Naive thymus-derived CD4-positive, alpha-beta T cell (primary cell): ENCODE measurements around the gene TCOF1. TPM values are rescaled to one million over a fixed set of nuclear protein-coding genes. Genes with fewer than 3 reads are reported as not detected.
"Not testable (repeated sequence)": the region's sequence is repeated elsewhere in the genome, so short reads cannot be mapped to it uniquely, and the experiment has no call there.

Experiments
- ATAC-seq: fragments of 150-1000 bp; cut with Tn5 transposase; 2 replicates; pipeline ENCODE4 v1.10.0; 2021; ENCODE audit warnings: mild to moderate bottlenecking, moderate library complexity
- CTCF ChIA-PET: fragments of 350-600 bp; sonication (Branson Sonifier 250); formaldehyde crosslinking; loops from one replicate; lab custom pipeline; 2021; ENCODE audit warnings: antibody characterized with exemption; lab: Charles Lee
- POLR2A ChIA-PET: fragments of 350-600 bp; sonication (Branson Sonifier 250); formaldehyde crosslinking; loops from one replicate; lab custom pipeline; 2021; ENCODE audit warnings: antibody characterized with exemption, inconsistent platforms; lab: Charles Lee
- DNase-seq, 9 donors: peaks; one replicate each; pipeline versions ENCODE4 v3.0.0 to v3.0.0-alpha.2; 2020 to 2022; ENCODE audit warnings: mixed read lengths in 1 of 9
- H3K27ac ChIP-seq: one replicate; pipeline ENCODE4 v1.7.0; 2013; ENCODE audit warnings: mild to moderate bottlenecking, low read depth, low read length, moderate library complexity
- H3K27me3 ChIP-seq, 2 donors: one replicate each; pipeline ENCODE4 v1.7.0; 2013; ENCODE audit warnings: low read length in 2 of 2, mild to moderate bottlenecking in 2 of 2, moderate library complexity in 2 of 2; ENCODE audit not compliant: control insufficient read depth in 2 of 2, insufficient read depth in 2 of 2
- H3K36me3 ChIP-seq, 3 experiments: 1 replicate in 2 of 3; 2 replicates in 1 of 3; pipeline ENCODE4 v1.7.0; 2013; ENCODE audit warnings: low read length in 3 of 3, mild to moderate bottlenecking in 3 of 3, moderate library complexity in 1 of 3; ENCODE audit not compliant: insufficient read depth in 3 of 3, control insufficient read depth in 2 of 3
- H3K4me1 ChIP-seq, 2 donors: one replicate each; pipeline ENCODE4 v1.7.0; 2013; ENCODE audit warnings: low read length in 2 of 2, mild to moderate bottlenecking in 2 of 2, moderate library complexity in 1 of 2; ENCODE audit not compliant: control insufficient read depth in 2 of 2, insufficient read depth in 2 of 2
- H3K4me3 ChIP-seq: 2 replicates; pipeline ENCODE4 v1.7.0; 2013; ENCODE audit warnings: mild to moderate bottlenecking, low read length
- H3K9me3 ChIP-seq, 3 experiments: 1 replicate in 2 of 3; 2 replicates in 1 of 3; pipeline ENCODE4 v1.7.0; 2013; ENCODE audit warnings: low read length in 3 of 3; ENCODE audit not compliant: control insufficient read depth in 2 of 3
- H3K27ac Mint-ChIP-seq, 9 donors: one replicate each; pipeline ENCODE4 v1.8.0; 2020 to 2022; ENCODE audit warnings: mixed read lengths in 9 of 9, mild to moderate bottlenecking in 8 of 9, moderate library complexity in 5 of 9, inconsistent platforms in 2 of 9
- H3K27me3 Mint-ChIP-seq, 5 donors: one replicate each; pipeline ENCODE4 v1.8.0; 2021 to 2022; ENCODE audit warnings: mixed read lengths in 5 of 5, mild to moderate bottlenecking in 1 of 5
- H3K36me3 Mint-ChIP-seq, 5 donors: one replicate each; pipeline ENCODE4 v1.8.0; 2020 to 2022; ENCODE audit warnings: mixed read lengths in 5 of 5, mild to moderate bottlenecking in 3 of 5, inconsistent platforms in 1 of 5
- H3K4me1 Mint-ChIP-seq, 7 donors: one replicate each; pipeline ENCODE4 v1.8.0; 2020 to 2022; ENCODE audit warnings: mixed read lengths in 7 of 7, mild to moderate bottlenecking in 3 of 7, inconsistent platforms in 1 of 7
- H3K4me3 Mint-ChIP-seq, 10 donors: one replicate each; pipeline ENCODE4 v1.8.0; 2020 to 2022; ENCODE audit warnings: mild to moderate bottlenecking in 10 of 10, mixed read lengths in 10 of 10, moderate library complexity in 6 of 10, inconsistent platforms in 2 of 10
- H3K9me3 Mint-ChIP-seq, 11 donors: one replicate each; pipeline ENCODE4 v1.8.0; 2020 to 2022; ENCODE audit warnings: mixed read lengths in 11 of 11, mild to moderate bottlenecking in 4 of 11, inconsistent platforms in 1 of 11, moderate library complexity in 1 of 11
- intact Hi-C, 2 donors: fragments of 100-400 bp; cut with micrococcal nuclease; formaldehyde crosslinking; loops; one replicate each; pipeline ENCODE4 v1.15.1; 2023
- polyA plus RNA-seq, 2 donors: library from polyadenylated mRNA; unstranded; fragments of 300-500 nt; fragmentation: Illumina TruSeq; gene quantifications; one replicate each; pipeline ENCODE4 v1.2.3, GENCODE V29; 2021
- total RNA-seq, 6 experiments: library from RNA in 5 of 6; stranded (reverse) in 5 of 6; gene quantifications; 1 replicate in 5 of 6; 2 replicates in 1 of 6; pipeline ENCODE4 v1.2.3 and lab custom pipeline; 2021 to 2026

Gene TCOF1
- total and polyA plus RNA-seq, 7 experiments from 2014 or later, result 3.9 to 60.0 (median 50.3) TPM

DNA sequence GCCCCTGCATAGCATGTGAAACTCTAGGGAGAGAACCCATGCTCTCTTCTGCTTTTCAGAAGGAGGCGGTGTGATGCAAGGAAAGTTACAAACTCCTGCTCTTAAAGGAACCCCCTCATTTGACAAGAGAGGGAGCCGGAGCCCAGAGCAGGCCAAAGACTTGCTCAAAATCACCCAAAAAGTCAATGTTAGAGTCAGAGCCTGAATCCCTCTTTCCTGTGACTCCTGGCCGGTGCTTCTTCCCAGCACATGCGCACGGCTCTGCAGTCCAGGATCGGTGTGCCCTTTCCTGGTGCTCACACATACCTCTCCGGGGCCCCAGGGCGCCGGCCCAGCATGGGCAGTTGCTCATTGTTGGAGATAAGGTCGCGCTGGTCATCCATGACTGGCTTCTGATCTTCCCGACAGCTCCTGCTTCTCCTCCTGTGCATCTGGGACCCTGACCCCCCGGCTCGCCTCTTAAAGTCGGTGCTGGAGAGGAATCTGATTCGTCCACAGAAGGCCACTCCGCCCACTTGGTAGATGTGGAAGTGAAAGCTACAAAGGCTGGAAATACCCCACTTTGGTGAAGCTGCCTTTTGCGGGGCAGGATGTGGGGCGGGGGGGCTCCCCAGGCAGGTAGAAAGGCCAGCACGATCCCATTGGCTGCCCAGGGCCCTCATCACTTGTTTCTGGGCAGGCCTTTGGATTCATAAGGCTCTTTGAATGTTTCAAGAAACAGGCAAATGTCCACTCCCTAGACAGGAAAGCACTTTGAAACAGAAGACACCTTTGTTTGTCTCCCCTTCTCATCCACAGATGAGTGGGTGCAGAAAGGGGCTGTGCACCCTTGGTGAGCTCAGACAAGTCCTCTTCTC is 55.0 kb downstream of the TCOF1 start, which contains the start of gene CD74:
Gene CD74 (minus strand): TSS at position 592 of the 857 bp plus-strand sequence. CDS start 161 bp downstream, at position 431.
- H3K36me3 Mint-ChIP-seq, result peaks cover 0 to 21% (median 0%) of the 10 kb centered on the region in 5 donors
- ChIA-PET POLR2A (interaction anchor here (0.6 to 2.4 kb wide), 13 partner anchors 8 to 756 kb away, joined by 3 to 29 read pairs (median 4); partner anchors contain the start of genes RPS14 and SMIM3), CTCF (interaction anchor here (0.6 to 3.1 kb wide), 6 partner anchors 16 to 1354 kb away, joined by 3 to 17 read pairs (median 4); no protein-coding TSS in a partner anchor)
- Histone ChIP-seq H3K27ac (peak within 1 kb of the TSS; percentile 98), H3K4me1 (peaks cover 32 to 35% of the 10 kb centered on the region in 2 donors), H3K9me3 (no peaks in the 10 kb centered on the region), H3K4me3 (peak within 1 kb of the TSS; percentile 83), H3K36me3 (peaks cover 0 to under 1% (median 0%) of the 10 kb centered on the region in 3 experiments), H3K27me3 (no peaks in the 10 kb centered on the region)
- peak within 1 kb of the TSS; percentile 96 to 100 (median 100) for H3K27ac Mint-ChIP-seq
- DNase-seq (peak; percentile 73 to 97 (median 92)), ATAC-seq (peak; percentile 92)
- H3K27me3 Mint-ChIP-seq, result peaks cover 0 to 2% (median 0%) of the 10 kb centered on the region in 5 donors
- peaks cover 21 to 52% (median 38%) of the 10 kb centered on the region in 7 donors for H3K4me1 Mint-ChIP-seq
- H3K4me3 Mint-ChIP-seq, result peak within 1 kb of the TSS; percentile 91 to 100 (median 98)
- H3K9me3 Mint-ChIP-seq, result no peaks in the 10 kb centered on the region
- intact Hi-C loops, result loop anchor here (1.0 to 5.0 kb wide), 19 partner anchors 17 to 1360 kb away; partner anchors contain the start of genes G3BP1 (in 2 of the 2), PCYOX1L (in 2 of the 2), RBM22 (in 2 of the 2) and RPS14 (in 2 of the 2)

DNA sequence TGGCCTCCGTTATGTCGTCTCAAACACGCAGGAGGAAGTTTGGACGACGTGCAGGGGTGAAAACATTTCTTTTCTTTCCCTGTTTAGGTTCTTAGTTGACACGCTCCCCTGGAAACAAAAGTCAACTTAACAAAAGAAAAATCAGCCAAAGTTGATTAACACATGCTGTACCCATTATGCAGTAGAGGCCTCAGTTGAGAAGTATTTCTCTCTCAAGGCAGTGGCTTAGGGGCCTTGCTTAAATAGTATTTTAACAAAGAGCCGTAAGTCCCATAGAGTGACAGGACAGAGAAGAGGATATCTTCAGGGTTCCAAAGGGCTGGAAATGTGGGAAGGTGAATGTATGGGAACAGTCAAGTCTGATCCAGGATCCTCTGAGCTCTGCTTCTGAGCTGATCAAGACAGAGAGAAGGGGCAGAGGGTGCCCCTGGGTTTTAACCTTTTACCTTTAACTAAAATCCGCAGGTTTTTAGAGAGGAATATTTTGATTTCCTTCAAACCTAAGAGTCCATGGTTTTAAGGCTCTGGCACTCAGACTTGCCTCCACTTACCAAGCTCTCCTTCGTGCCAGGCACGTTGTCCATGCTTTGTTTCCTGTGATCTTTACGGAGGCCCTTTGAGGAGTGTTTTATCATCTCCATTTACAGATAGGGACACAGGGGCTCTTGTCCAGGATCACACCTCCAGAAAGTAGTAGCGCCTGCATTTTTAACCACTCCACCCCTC is 55.8 kb downstream of the TCOF1 start:
- peaks cover 0 to 20% (median 0%) of the 10 kb centered on the region in 5 donors for H3K36me3 Mint-ChIP-seq
- intact Hi-C loops, result loop anchor here (2.0 to 5.0 kb wide), 11 partner anchors 287 to 1359 kb away; partner anchors contain the start of genes G3BP1 (in 2 of the 2), PCYOX1L (in 2 of the 2), CSNK1A1 (in 1 of the 2) and DCTN4 (in 1 of the 2)
- H3K4me1 ChIP-seq, result peaks cover 29 to 32% of the 10 kb centered on the region in 2 donors
- ATAC-seq (peak; percentile 46), DNase-seq (no peak)
- peak overlapping the region; percentile 96 to 100 (median 100) for H3K27ac Mint-ChIP-seq
- H3K9me3 Mint-ChIP-seq, result no peaks in the 10 kb centered on the region
- H3K4me1 Mint-ChIP-seq, result peaks cover 21 to 49% (median 38%) of the 10 kb centered on the region in 7 donors
- no peaks in the 10 kb centered on the region for H3K9me3 ChIP-seq
- peaks cover 0 to 2% (median 0%) of the 10 kb centered on the region in 5 donors for H3K27me3 Mint-ChIP-seq
- H3K27me3 ChIP-seq, result no peaks in the 10 kb centered on the region
- ChIA-PET POLR2A (interaction anchor here (0.6 to 2.4 kb wide), 13 partner anchors 9 to 755 kb away, joined by 3 to 29 read pairs (median 4); partner anchors contain the start of genes RPS14 and SMIM3), CTCF (interaction anchor here (0.9 to 3.1 kb wide), 3 partner anchors 16 to 33 kb away, joined by 3 to 17 read pairs (median 4); no protein-coding TSS in a partner anchor)
- H3K27ac ChIP-seq, result peak overlapping the region; percentile 98
- peak overlapping the region; percentile 91 to 100 (median 98) for H3K4me3 Mint-ChIP-seq
- H3K4me3 ChIP-seq, result peak overlapping the region; percentile 83
- H3K36me3 ChIP-seq, result no peaks in the 10 kb centered on the region

DNA sequence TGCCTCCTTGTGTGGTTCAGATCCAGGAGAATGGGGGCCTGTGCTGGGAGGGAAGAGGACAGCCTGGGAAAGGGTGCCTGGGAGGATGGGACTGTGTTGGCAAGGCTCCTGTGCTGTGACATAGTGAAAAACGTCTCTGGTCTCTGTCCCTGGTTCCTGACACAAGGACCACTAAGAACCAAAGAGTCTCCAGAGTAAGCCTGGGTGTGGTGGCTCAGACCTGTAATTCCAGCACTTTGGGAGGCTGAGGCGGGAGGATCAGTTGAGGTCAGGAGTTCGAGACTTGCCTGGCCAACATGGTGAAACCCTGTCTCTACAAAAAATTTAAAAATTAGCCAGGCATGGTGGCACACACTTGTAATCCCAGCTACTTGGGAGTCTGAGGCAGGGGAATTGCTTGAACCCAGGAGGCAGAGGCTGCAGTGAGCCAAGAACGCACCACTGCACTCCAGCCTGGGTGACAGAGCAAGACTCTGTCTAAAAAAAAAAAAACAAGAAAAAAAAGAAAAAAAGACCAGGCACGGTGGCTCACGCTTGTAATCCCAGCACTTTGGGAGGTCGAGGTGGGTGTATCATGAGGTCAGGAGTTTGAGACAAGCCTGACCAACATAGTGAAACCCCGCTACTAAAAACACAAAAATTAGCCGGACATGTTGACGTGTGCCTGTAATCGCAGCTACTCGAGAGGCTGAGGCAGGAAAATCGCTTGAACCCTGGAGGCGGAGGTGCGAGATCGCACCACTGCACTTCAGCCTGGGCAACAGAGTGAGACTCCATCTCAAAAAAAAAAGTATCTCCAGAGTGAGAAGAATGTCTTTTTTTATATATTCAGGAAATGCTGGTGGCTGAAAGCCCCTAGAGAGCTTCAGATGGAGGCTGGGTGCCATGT is 56.6 kb downstream of the TCOF1 start:
- Mint-ChIP-seq H3K4me1 (peaks cover 14 to 43% (median 34%) of the 10 kb centered on the region in 7 donors), H3K27ac (peak overlapping the region; percentile 96 to 100 (median 100)), H3K36me3 (peaks cover 0 to 16% (median 0%) of the 10 kb centered on the region in 5 donors), H3K4me3 (peak overlapping the region in 1 of 10 donors; percentile 100)
- ChIA-PET CTCF (interaction anchor here (0.6 to 1.4 kb wide), 3 partner anchors 21 to 765 kb away, joined by 3 to 4 read pairs (median 3); no protein-coding TSS in a partner anchor), POLR2A (interaction anchor here (0.8 to 2.4 kb wide), 3 partner anchors 22 to 736 kb away, joined by 3 to 29 read pairs (median 7); partner anchors contain the start of gene RPS14)
- not testable (repeated sequence) for H3K27me3 Mint-ChIP-seq, H3K4me3 ChIP-seq, H3K9me3 ChIP-seq, H3K9me3 Mint-ChIP-seq, H3K27me3 ChIP-seq, ATAC-seq, H3K36me3 ChIP-seq, DNase-seq
- Histone ChIP-seq H3K27ac (peak overlapping the region; percentile 98), H3K4me1 (peaks cover 24 to 32% of the 10 kb centered on the region in 2 donors)
- intact Hi-C loops, result loop anchor here (2.0 to 5.0 kb wide), 11 partner anchors 287 to 1358 kb away; partner anchors contain the start of genes G3BP1 (in 2 of the 2), PCYOX1L (in 2 of the 2), CSNK1A1 (in 1 of the 2) and DCTN4 (in 1 of the 2)

GRCh38 chr5:150419630-150420270 is 62.3 kb downstream of the TCOF1 start:
- H3K27me3 Mint-ChIP-seq, result peaks cover 0 to 11% (median 0%) of the 10 kb centered on the region in 5 donors
- ATAC-seq (peak; percentile 65), DNase-seq (no peak)
- no peaks in the 10 kb centered on the region for H3K9me3 Mint-ChIP-seq
- Histone ChIP-seq H3K36me3 (no peaks in the 10 kb centered on the region), H3K9me3 (no peaks in the 10 kb centered on the region), H3K4me3 (no peak overlapping the region), H3K27me3 (no peaks in the 10 kb centered on the region), H3K27ac (no peak overlapping the region), H3K4me1 (no peaks in the 10 kb centered on the region)
- peaks cover 0 to 13% (median 0%) of the 10 kb centered on the region in 7 donors for H3K4me1 Mint-ChIP-seq
- H3K27ac Mint-ChIP-seq, result peak overlapping the region in 4 of 9 donors; percentile 39 to 54 (median 40)
- H3K36me3 Mint-ChIP-seq, result peaks cover 0 to 3% (median 0%) of the 10 kb centered on the region in 5 donors
- intact Hi-C loops, result no loop called here
- no peak overlapping the region for H3K4me3 Mint-ChIP-seq
- ChIA-PET POLR2A (no interaction called here), CTCF (interaction anchor here (0.8 kb wide), 1 partner anchor 16 kb away, joined by 5 read pairs; no protein-coding TSS in a partner anchor)

- no peaks in the 10 kb centered on the region for H3K9me3 Mint-ChIP-seq
- no peaks in the 10 kb centered on the region for H3K27me3 ChIP-seq
- H3K4me1 Mint-ChIP-seq, result peaks cover 0 to 9% (median 0%) of the 10 kb centered on the region in 7 donors
- H3K27ac Mint-ChIP-seq, result peak overlapping the region in 1 of 9 donors; percentile 51
- H3K27me3 Mint-ChIP-seq, result peaks cover 0 to 9% (median 0%) of the 10 kb centered on the region in 5 donors
- ATAC-seq, result no peak
- no peaks in the 10 kb centered on the region for H3K9me3 ChIP-seq
- H3K4me1 ChIP-seq, result no peaks in the 10 kb centered on the region
- intact Hi-C loops, result no loop called here
- no peak overlapping the region for H3K4me3 Mint-ChIP-seq
- ChIA-PET CTCF (no interaction called here), POLR2A (no interaction called here)
- no peaks in the 10 kb centered on the region for H3K36me3 ChIP-seq
- no peak for DNase-seq
- H3K27ac ChIP-seq, result no peak overlapping the region
- no peaks in the 10 kb centered on the region for H3K36me3 Mint-ChIP-seq
- no peak overlapping the region for H3K4me3 ChIP-seq
Measured at GRCh38 chr5:150422075-150422474, 64.6 kb downstream of the TCOF1 start.
